B cell (primary cell): ENCODE results near the gene MYO19. TPM values are rescaled to one million over a fixed set of nuclear protein-coding genes. Genes with fewer than 3 reads are reported as not detected.

Source experiments
- ATAC-seq: fragments of 200-7000 bp; cut with Tn5 transposase; one replicate; pipeline ENCODE4 v1.10.0; 2021; ENCODE audit warnings: low read depth, mild to moderate bottlenecking, moderate number of reproducible peaks, moderate library complexity
- CTCF ChIA-PET: fragments of 350-600 bp; sonication (Branson Sonifier 250); formaldehyde crosslinking; loops from one replicate; lab custom pipeline; 2021; ENCODE audit warnings: antibody characterized with exemption, inconsistent platforms; lab: Charles Lee
- POLR2A ChIA-PET: fragments of 350-600 bp; sonication (Branson Sonifier 250); formaldehyde crosslinking; loops from one replicate; lab custom pipeline; 2021; ENCODE audit warnings: antibody characterized with exemption; lab: Charles Lee
- DNase-seq: peaks from one replicate; pipeline ENCODE4 v3.0.0; 2013
- H2AFZ ChIP-seq: 2 replicates; pipeline ENCODE4 v1.6.1; 2012; ENCODE audit warnings: mild to moderate bottlenecking, low read depth, low read length; ENCODE audit not compliant: insufficient read depth, poor library complexity, severe bottlenecking
- H3K27ac ChIP-seq, 2 donors: 1 replicate in 1 of 2; 2 replicates in 1 of 2; pipeline ENCODE4 v1.5.1; 2012 to 2013; ENCODE audit warnings: low read length in 2 of 2, mild to moderate bottlenecking in 2 of 2, moderate library complexity in 1 of 2
- H3K27me3 ChIP-seq, 4 experiments: fragments of 200-600 bp in 1 of 4; sonication (generic) in 1 of 4; replicated peaks in 1 of 4; 1 replicate in 2 of 4; 2 replicates in 2 of 4; pipeline versions ENCODE4 v1.6.1 to v1.7.0; 2013 to 2016; ENCODE audit warnings: low read length in 3 of 4, mild to moderate bottlenecking in 2 of 4, mixed read lengths in 1 of 4, moderate library complexity in 1 of 4; ENCODE audit not compliant: insufficient read depth in 4 of 4, control insufficient read depth in 3 of 4; ENCODE audit errors: control extremely low read depth in 1 of 4
- H3K36me3 ChIP-seq, 2 experiments: replicated peaks in 1 of 2; 1 replicate in 1 of 2; 2 replicates in 1 of 2; pipeline versions ENCODE4 v1.6.1 to v1.7.1; 2013; ENCODE audit warnings: low read length in 1 of 2; ENCODE audit not compliant: insufficient read depth in 2 of 2, control insufficient read depth in 1 of 2; ENCODE audit errors: control extremely low read depth in 1 of 2, extremely low read depth in 1 of 2
- H3K4me1 ChIP-seq, 2 donors: fragments of 200-600 bp in 1 of 2; sonication (generic) in 1 of 2; 1 replicate in 1 of 2; 2 replicates in 1 of 2; pipeline versions ENCODE4 v1.5.1 to v1.6.1; 2013 to 2017; ENCODE audit warnings: low read length in 2 of 2; ENCODE audit not compliant: control insufficient read depth in 2 of 2, insufficient read depth in 2 of 2
- H3K4me2 ChIP-seq: replicated peaks from 2 replicates; pipeline ENCODE3; 2012; ENCODE audit warnings: mild to moderate bottlenecking, low read depth, low read length; ENCODE audit not compliant: poor library complexity, severe bottlenecking
- H3K4me3 ChIP-seq, 5 experiments: fragments of 200-600 bp in 1 of 5; sonication (generic) in 1 of 5; 1 replicate in 3 of 5; 2 replicates in 2 of 5; pipeline versions ENCODE4 v1.5.1 to v1.7.0; 2011 to 2016; ENCODE audit warnings: low read length in 4 of 5, mild to moderate bottlenecking in 4 of 5, low read depth in 2 of 5, control low read depth in 1 of 5, moderate library complexity in 1 of 5; ENCODE audit not compliant: insufficient read depth in 1 of 5; ENCODE audit errors: control extremely low read depth in 1 of 5, extremely low read depth in 1 of 5
- H3K79me2 ChIP-seq: fragments of 200-600 bp; sonication (generic); one replicate; pipeline ENCODE4 v1.6.0; 2016; ENCODE audit warnings: low read length; ENCODE audit not compliant: control insufficient read depth, insufficient read depth
- H3K9ac ChIP-seq: fragments of 200-600 bp; sonication (generic); 2 replicates; pipeline ENCODE4 v1.6.1; 2017; ENCODE audit warnings: mild to moderate bottlenecking, low read length, moderate library complexity
- H3K9me3 ChIP-seq, 3 donors: one replicate each; pipeline versions ENCODE4 v1.6.1 to v1.7.1; 2013; ENCODE audit warnings: low read length in 2 of 3; ENCODE audit not compliant: control insufficient read depth in 2 of 3, insufficient read depth in 1 of 3; ENCODE audit errors: control extremely low read depth in 1 of 3
- H4K20me1 ChIP-seq: 2 replicates; pipeline ENCODE4 v1.6.0; 2012; ENCODE audit warnings: mild to moderate bottlenecking, low read length; ENCODE audit not compliant: insufficient read depth, control insufficient read depth, poor library complexity, severe bottlenecking
- H3K27ac Mint-ChIP-seq: one replicate; pipeline ENCODE4 v1.8.0; 2021; ENCODE audit warnings: mixed read lengths
- H3K27me3 Mint-ChIP-seq: one replicate; pipeline ENCODE4 v1.8.0; 2021; ENCODE audit warnings: mixed read lengths
- H3K4me1 Mint-ChIP-seq: one replicate; pipeline ENCODE4 v1.8.0; 2021; ENCODE audit warnings: mixed read lengths
- H3K4me3 Mint-ChIP-seq: one replicate; pipeline ENCODE4 v1.8.0; 2021; ENCODE audit warnings: mixed read lengths
- H3K9me3 Mint-ChIP-seq: one replicate; pipeline ENCODE4 v1.8.0; 2022; ENCODE audit warnings: mixed read lengths; ENCODE audit not compliant: insufficient read depth
- EZH2 ChIP-seq: IDR thresholded peaks from 2 replicates; pipeline ENCODE4 v1.6.1; 2012; ENCODE audit warnings: borderline replicate concordance, low read depth, mild to moderate bottlenecking, moderate library complexity, low read length; ENCODE audit not compliant: insufficient read depth, poor library complexity, severe bottlenecking
- WGBS: methylation state at CpG from one replicate; pipeline ENCODE4 v1.1.5; 2013; ENCODE audit warnings: missing lambda C conversion rate; ENCODE audit not compliant: insufficient coverage; 5-methylcytosine and 5-hydroxymethylcytosine counted together
- intact Hi-C: fragments of 100-400 bp; cut with micrococcal nuclease; formaldehyde crosslinking; loops from one replicate; pipeline ENCODE4 v1.10.0; 2022
- polyA plus RNA-seq: library from polyadenylated mRNA; depleted of rRNA; stranded (reverse); fragments of >200 nt; gene quantifications from 2 replicates; pipeline ENCODE4 v1.2.3, GENCODE V29; 2012
- total RNA-seq, 2 donors: library from RNA; stranded (reverse); fragments of 120-200 nt in 1 of 2; gene quantifications; 1 replicate in 1 of 2; 2 replicates in 1 of 2; pipeline versions ENCODE4 v1.2.3 to v1.2.4, GENCODE V29; 2013 to 2022
- TF ChIP-seq, protein P1 (sequence below): fragments of 200-600 bp; IDR thresholded peaks from one replicate; pipeline ENCODE4 v1.8.0; 2022; ENCODE audit warnings: antibody characterized with exemption, mild to moderate bottlenecking

Gene MYO19
- total and polyA plus RNA-seq, 2 donors (not counting 1 experiment from before 2014, with no cell fraction given): 65.7 to 88.7 TPM

DNA sequence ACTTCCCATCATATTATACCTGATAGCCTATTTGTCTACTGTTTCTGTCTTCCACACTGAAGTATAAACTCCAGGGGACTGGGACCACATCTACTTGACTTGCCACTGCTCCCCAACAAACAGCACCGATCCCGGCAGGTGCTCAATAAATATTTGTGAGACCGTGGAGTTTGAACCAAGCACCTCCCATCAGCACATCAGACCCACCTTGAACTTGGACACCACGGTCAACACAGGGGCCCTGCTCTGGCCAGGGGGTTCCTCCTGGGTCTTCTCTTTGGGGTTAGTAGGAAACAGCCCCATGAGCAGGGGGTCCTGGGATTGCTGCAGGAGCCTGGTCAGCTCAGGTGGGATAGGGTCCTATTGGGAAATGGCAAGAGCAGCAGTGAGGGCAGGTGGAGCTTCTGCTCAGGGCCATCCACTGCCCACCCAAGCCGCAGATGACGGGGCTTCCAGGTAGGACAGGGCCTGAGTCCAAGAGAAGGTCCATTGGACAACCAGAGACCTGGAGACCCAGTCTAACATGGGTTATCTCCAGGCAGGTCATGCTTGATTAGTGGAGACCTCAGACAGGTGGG, 28.3 kb downstream of the MYO19 start:
- H3K27ac Mint-ChIP-seq: no peak overlapping the region
- 92% methylated on average over 5 of the region's 6 CpGs for WGBS
- Histone ChIP-seq H3K9me3 (no peaks in the 10 kb centered on the region), H3K27ac (no peak overlapping the region), H4K20me1 (no peaks in the 10 kb centered on the region), H3K36me3 (peaks cover 0 to 34% of the 10 kb centered on the region in 2 experiments), H3K79me2 (no peaks in the 10 kb centered on the region), H2AFZ (no peak overlapping the region), H3K4me3 (no peak overlapping the region), H3K9ac (no peak overlapping the region), H3K4me1 (no peaks in the 10 kb centered on the region), H3K4me2 (no peak overlapping the region), H3K27me3 (no peaks in the 10 kb centered on the region)
- intact Hi-C loops: no loop called here
- ChIA-PET POLR2A (no interaction called here), CTCF (no interaction called here)
- H3K4me1 Mint-ChIP-seq: no peaks in the 10 kb centered on the region
- ATAC-seq (no peak), DNase-seq (no peak)
- H3K27me3 Mint-ChIP-seq: no peaks in the 10 kb centered on the region
- no peak for TF ChIP-seq EZH2
- TF ChIP-seq, protein P1, sequence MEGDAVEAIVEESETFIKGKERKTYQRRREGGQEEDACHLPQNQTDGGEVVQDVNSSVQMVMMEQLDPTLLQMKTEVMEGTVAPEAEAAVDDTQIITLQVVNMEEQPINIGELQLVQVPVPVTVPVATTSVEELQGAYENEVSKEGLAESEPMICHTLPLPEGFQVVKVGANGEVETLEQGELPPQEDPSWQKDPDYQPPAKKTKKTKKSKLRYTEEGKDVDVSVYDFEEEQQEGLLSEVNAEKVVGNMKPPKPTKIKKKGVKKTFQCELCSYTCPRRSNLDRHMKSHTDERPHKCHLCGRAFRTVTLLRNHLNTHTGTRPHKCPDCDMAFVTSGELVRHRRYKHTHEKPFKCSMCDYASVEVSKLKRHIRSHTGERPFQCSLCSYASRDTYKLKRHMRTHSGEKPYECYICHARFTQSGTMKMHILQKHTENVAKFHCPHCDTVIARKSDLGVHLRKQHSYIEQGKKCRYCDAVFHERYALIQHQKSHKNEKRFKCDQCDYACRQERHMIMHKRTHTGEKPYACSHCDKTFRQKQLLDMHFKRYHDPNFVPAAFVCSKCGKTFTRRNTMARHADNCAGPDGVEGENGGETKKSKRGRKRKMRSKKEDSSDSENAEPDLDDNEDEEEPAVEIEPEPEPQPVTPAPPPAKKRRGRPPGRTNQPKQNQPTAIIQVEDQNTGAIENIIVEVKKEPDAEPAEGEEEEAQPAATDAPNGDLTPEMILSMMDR: no peak
- no peaks in the 10 kb centered on the region for H3K9me3 Mint-ChIP-seq
- no peak overlapping the region for H3K4me3 Mint-ChIP-seq

DNA sequence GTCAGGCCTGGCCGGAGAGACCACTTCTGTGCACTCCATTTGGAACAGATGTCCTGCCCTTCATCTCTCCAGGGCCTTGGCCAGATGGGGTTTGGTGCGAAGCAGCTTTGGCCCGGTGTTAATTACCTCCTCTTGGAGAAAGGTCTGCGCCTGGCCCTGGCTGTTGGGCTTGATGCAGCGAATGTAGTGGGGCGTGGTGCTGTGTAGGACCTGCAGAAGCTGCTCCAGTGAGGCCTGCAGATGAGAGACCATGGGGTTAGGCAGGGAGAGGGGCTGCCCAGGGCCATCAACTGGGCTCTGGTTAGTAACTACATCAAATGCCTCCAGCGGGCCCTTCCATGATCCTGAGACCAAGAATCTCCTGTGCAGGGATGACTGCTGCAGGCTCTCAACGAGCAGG, 29.5 kb downstream of the MYO19 start:
- H3K4me3 Mint-ChIP-seq: no peak overlapping the region
- Histone ChIP-seq H3K36me3 (peaks cover 0 to 34% of the 10 kb centered on the region in 2 experiments), H3K79me2 (no peaks in the 10 kb centered on the region), H3K4me1 (no peaks in the 10 kb centered on the region), H3K27ac (no peak overlapping the region), H3K9me3 (no peaks in the 10 kb centered on the region), H2AFZ (no peak overlapping the region), H4K20me1 (no peaks in the 10 kb centered on the region), H3K4me2 (no peak overlapping the region), H3K9ac (no peak overlapping the region), H3K27me3 (no peaks in the 10 kb centered on the region), H3K4me3 (no peak overlapping the region)
- DNase-seq (no peak), ATAC-seq (no peak)
- TF ChIP-seq EZH2: no peak
- TF ChIP-seq, protein P1: no peak
- no peaks in the 10 kb centered on the region for H3K4me1 Mint-ChIP-seq
- intact Hi-C loops: no loop called here
- ChIA-PET CTCF (interaction anchor here (1.4 kb wide), 1 partner anchor 23 kb away, joined by 4 read pairs; no protein-coding TSS in a partner anchor), POLR2A (no interaction called here)
- no peaks in the 10 kb centered on the region for H3K9me3 Mint-ChIP-seq
- no peak overlapping the region for H3K27ac Mint-ChIP-seq
- H3K27me3 Mint-ChIP-seq: no peaks in the 10 kb centered on the region
- WGBS: 96% methylated on average over 8 of the region's 8 CpGs
